ENCODE data around the gene PYROXD2.

DNA sequence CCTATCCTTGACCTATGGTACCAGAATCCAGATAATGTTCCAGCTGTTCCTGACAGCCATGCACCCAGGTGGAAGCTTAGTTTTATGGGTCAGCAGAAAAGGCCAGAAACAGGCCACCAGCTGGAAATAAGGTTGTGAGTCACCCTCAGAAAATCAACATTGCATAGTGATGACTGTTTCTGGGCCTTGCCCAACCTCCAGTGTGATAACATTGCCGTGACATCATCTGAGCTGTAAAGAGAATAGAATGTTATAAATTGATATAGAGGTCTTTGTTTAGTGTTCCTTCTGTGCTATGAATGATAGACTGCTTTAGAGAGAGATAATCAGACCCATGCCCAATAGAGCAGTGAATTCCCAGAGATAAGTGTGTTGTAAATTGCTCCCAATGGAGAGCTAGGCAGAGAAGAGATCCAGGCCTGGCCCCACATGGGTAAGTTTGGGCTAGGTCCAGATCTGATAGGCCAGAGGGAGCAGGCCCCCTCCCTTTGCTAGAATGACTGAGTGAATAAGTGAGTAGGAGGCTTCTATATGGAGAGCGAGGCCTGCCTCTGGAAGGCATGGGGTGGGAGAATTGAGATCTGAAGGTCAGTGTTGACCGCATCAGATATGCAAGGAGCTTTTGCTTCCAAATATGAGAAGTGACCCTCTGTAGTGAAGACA, 46.0 kb upstream of the PYROXD2 start:
- TF ChIP-seq, protein P1, sequence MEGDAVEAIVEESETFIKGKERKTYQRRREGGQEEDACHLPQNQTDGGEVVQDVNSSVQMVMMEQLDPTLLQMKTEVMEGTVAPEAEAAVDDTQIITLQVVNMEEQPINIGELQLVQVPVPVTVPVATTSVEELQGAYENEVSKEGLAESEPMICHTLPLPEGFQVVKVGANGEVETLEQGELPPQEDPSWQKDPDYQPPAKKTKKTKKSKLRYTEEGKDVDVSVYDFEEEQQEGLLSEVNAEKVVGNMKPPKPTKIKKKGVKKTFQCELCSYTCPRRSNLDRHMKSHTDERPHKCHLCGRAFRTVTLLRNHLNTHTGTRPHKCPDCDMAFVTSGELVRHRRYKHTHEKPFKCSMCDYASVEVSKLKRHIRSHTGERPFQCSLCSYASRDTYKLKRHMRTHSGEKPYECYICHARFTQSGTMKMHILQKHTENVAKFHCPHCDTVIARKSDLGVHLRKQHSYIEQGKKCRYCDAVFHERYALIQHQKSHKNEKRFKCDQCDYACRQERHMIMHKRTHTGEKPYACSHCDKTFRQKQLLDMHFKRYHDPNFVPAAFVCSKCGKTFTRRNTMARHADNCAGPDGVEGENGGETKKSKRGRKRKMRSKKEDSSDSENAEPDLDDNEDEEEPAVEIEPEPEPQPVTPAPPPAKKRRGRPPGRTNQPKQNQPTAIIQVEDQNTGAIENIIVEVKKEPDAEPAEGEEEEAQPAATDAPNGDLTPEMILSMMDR (IDR thresholded peaks at IDR 0.05), result no peak
- TF ChIP-seq POLR2AphosphoS5 (IDR thresholded peaks at IDR 0.05; ENCODE audit: insufficient read depth in 1 of 2, low read depth in 1 of 2) (peak; percentile 21 to 30), POLR2A (IDR thresholded peaks at IDR 0.05) (no peak)
